Measurements from ENCODE around the gene NYAP2. TPM values are rescaled to one million over a fixed set of nuclear protein-coding genes. Genes with fewer than 3 reads are reported as not detected.
A peak's percentile ranks its signal among the peaks of the same experiment; 100 is the strongest.

NYAP2 gene
- total and polyA plus RNA-seq, 5 experiments from 2014 or later, result 0.05 TPM; not detected in 4

DNA sequence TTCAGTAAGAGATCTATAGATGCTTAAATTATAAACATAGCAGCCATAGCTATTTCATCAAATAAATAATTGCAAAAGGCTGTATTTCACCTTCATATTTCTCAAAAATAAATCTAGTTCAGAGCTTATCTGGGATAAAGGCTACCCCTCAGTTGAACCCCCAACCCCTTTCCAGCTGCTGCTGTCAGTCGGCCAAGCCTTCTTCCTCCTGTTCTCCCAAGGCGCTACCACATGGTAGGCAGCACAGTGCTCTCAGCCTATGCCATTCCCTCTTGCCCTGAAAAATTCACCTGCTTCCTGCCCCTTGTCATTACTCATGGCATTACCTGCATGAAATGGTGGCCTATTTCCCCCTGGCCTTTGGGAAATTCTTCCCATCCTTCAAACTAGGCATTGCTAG is 136.5 kb downstream of the NYAP2 start:
- no peak for DNase-seq
- Mint-ChIP-seq H3K27ac (no peak overlapping the region), H3K4me1 (no peaks in the 10 kb centered on the region), H3K4me3 (no peak overlapping the region), H3K36me3 (no peaks in the 10 kb centered on the region), H3K27me3 (peaks cover 0 to 7% (median under 1%) of the 10 kb centered on the region in 5 donors), H3K9me3 (peaks cover 0 to 4% (median 2%) of the 10 kb centered on the region in 9 donors)
- POLR2A ChIA-PET, result no interaction called here
- no peak for ATAC-seq

DNA sequence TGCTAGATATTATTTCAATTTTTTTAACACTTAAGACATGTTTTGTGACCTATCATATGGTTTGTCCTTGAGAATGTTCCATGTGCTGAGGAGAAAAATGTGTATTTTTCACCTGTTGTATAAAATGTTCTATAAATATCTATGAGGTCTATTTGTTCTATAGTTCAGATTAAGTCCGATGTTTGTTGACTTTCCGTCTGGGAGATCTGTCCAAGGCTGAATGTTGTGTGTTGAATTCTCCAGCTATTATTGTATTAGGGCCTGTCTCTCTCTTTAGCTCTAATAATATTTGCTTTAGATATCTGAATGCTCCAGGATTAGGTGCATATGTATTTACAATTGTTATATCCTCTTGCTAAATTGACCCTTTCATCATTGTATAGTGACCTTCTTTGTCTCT is 144.1 kb downstream of the NYAP2 start:
- H3K36me3 Mint-ChIP-seq, result no peaks in the 10 kb centered on the region
- POLR2A ChIA-PET, result no interaction called here
- DNase-seq (no peak), ATAC-seq (no peak)
- H3K9me3 Mint-ChIP-seq, result peaks cover 0 to 6% (median 2%) of the 10 kb centered on the region in 9 donors
- peaks cover 7 to 27% (median 8%) of the 10 kb centered on the region in 5 donors for H3K27me3 Mint-ChIP-seq
- no peak overlapping the region for H3K27ac Mint-ChIP-seq
- H3K4me1 Mint-ChIP-seq, result no peaks in the 10 kb centered on the region
- no peak overlapping the region for H3K4me3 Mint-ChIP-seq

DNA sequence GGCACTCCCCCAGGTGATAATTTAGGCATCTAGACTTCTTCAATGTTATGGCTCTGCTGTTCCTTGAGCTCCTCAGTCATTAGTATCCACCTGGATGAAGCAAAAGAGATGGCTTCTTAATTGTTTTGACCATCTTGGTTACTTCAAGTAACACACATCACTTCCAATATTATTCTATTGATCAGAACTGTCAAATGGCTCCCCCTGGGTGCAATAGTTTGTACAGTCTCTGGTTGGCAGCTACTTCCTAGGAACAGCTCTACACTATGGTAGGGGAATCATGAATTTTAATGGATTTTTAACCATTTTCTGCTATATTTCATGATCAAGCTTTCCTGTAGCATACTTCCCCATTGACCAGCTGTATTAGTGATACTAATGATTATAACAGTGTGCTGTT is 157.0 kb downstream of the NYAP2 start:
- no peaks in the 10 kb centered on the region for H3K9me3 Mint-ChIP-seq
- H3K27me3 Mint-ChIP-seq, result peaks cover 9 to 29% (median 16%) of the 10 kb centered on the region in 5 donors
- no peak overlapping the region for H3K4me3 Mint-ChIP-seq
- no peak overlapping the region for H3K27ac Mint-ChIP-seq
- POLR2A ChIA-PET, result no interaction called here
- ATAC-seq (no peak), DNase-seq (no peak)
- H3K36me3 Mint-ChIP-seq, result no peaks in the 10 kb centered on the region
- H3K4me1 Mint-ChIP-seq, result peaks cover 0 to 1% (median 0%) of the 10 kb centered on the region in 4 donors

DNA sequence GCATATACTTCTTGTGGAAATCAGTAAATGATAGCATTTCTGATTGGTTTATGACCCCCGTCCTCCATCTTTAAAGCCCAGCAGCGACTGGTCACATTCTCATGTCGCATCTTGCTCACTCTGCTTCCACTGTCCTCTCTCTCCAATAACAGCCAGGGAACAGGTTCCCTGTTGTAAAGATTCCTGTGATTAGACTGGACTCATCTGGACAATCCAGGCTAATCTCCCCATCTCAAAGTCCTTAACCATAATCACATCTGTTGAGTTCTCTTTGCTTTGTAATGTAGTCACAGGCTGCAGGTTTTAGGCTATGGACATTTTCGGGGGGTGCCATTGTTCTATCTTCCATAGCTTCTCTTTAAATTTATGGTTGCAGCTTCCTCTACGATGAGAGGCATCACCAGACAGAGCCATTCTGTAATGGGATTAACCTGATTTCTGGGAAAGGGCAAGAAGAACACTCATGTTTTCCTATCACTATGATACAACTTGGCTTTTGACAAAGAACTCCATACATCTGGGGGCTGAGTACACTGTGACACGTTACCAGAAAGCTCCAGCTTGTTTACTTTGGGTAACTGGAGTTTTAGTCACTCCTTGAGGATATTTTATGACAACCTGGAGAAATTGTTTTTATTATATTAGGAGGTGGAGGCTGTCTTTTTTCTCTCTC is 159.0 kb downstream of the NYAP2 start:
- Mint-ChIP-seq H3K27me3 (peaks cover 18 to 44% (median 22%) of the 10 kb centered on the region in 5 donors), H3K9me3 (no peaks in the 10 kb centered on the region), H3K27ac (no peak overlapping the region), H3K4me1 (peaks cover 0 to 1% (median 0%) of the 10 kb centered on the region in 4 donors), H3K4me3 (no peak overlapping the region), H3K36me3 (no peaks in the 10 kb centered on the region)
- POLR2A ChIA-PET, result no interaction called here
- ATAC-seq (no peak), DNase-seq (no peak)

DNA sequence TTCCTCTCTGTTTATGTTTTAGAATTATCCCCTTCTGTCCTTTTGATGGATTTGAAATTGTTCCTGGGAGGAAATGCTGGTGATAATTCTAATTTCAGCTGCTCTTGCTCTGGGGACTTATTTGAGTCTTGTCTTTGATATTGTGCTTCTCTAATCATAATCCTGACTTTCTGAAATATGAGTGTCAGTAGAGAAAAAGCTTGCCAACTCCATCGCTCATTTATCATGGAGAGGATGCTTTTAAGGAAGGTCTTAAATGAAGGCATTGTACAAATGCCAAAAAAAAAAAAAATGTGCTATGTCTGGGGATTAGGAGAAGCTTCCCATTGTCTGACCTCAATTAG is 159.5 kb downstream of the NYAP2 start:
- H3K4me3 Mint-ChIP-seq, result no peak overlapping the region
- POLR2A ChIA-PET, result no interaction called here
- H3K9me3 Mint-ChIP-seq, result no peaks in the 10 kb centered on the region
- H3K36me3 Mint-ChIP-seq, result no peaks in the 10 kb centered on the region
- peaks cover 0 to 1% (median 0%) of the 10 kb centered on the region in 4 donors for H3K4me1 Mint-ChIP-seq
- no peak overlapping the region for H3K27ac Mint-ChIP-seq
- DNase-seq, result no peak
- H3K27me3 Mint-ChIP-seq, result peaks cover 18 to 44% (median 22%) of the 10 kb centered on the region in 5 donors
- ATAC-seq, result no peak

DNA sequence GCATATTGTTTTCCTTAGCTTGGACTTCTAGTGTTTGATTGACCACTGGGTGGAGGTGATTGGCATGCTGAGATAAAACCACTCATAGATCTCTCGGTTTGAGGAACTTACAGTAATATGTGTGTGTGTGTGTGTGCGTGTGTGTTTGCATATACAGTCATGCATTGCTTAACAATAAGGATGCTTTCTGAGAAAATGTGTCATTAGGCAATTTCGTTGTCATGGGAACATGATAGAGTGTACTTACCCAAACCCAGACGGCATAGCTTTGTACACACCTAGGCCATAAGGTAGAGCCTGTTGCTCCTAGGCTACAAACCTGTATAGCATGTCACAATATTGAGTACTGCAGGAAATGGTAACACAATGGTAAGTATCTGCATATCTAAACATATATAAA is 167.3 kb downstream of the NYAP2 start:
- peaks cover 0 to 3% (median 2%) of the 10 kb centered on the region in 3 donors for H3K36me3 Mint-ChIP-seq
- no peak overlapping the region for H3K27ac Mint-ChIP-seq
- no peak for DNase-seq
- POLR2A ChIA-PET, result no interaction called here
- no peak overlapping the region for H3K4me3 Mint-ChIP-seq
- H3K27me3 Mint-ChIP-seq, result peaks cover 5 to 27% (median 16%) of the 10 kb centered on the region in 5 donors
- no peaks in the 10 kb centered on the region for H3K4me1 Mint-ChIP-seq
- H3K9me3 Mint-ChIP-seq, result peaks cover 0 to 9% (median 3%) of the 10 kb centered on the region in 9 donors
- ATAC-seq, result no peak

DNA sequence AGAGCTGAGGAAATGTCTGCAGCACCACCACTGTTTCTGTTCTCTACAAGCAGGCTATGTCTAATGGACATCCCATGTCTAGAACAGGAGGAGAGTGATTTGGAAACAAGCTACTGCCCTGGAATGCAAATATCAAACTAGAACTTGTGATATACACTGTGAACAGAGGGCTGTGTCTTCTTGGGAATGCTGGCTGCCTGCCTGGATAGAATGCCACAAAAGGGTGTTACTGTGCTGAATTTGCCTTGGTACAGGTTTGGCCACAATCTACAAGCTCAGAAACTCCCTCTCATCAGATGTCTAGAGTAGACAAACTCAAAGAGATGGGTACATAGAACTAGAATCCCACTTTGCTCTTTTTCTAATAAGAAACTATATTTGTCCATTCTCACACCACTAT is 170.5 kb downstream of the NYAP2 start:
- H3K4me1 Mint-ChIP-seq, result no peaks in the 10 kb centered on the region
- H3K27me3 Mint-ChIP-seq, result peaks cover 5 to 28% (median 17%) of the 10 kb centered on the region in 5 donors
- DNase-seq (no peak), ATAC-seq (no peak)
- no peak overlapping the region for H3K4me3 Mint-ChIP-seq
- H3K9me3 Mint-ChIP-seq, result peaks cover 0 to 12% (median 9%) of the 10 kb centered on the region in 9 donors
- no peak overlapping the region for H3K27ac Mint-ChIP-seq
- POLR2A ChIA-PET, result no interaction called here
- H3K36me3 Mint-ChIP-seq, result peaks cover 0 to 6% (median 2%) of the 10 kb centered on the region in 3 donors

DNA sequence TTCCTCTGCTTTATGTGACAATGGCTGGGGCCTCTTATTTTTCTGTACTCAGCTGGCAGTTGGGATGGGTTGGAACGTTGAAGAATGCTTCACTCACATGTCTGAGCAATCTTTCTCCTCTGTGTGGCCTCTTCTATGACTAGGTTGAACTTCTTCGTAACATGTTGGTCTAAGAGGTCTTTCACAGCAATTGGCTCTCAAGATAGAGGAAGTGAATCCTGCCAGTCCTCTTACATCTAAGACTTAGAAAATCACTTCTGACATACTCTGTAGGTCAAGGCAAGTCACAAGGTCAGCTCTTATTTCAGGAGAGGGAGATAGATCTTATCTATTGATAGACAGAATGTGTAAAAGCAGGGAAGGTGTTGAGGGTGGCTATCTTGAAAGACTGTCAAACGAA is 174.1 kb downstream of the NYAP2 start:
- ATAC-seq (no peak), DNase-seq (no peak)
- peaks cover 0 to 2% (median 0%) of the 10 kb centered on the region in 4 donors for H3K4me1 Mint-ChIP-seq
- H3K27me3 Mint-ChIP-seq, result peaks cover 14 to 37% (median 21%) of the 10 kb centered on the region in 5 donors
- H3K27ac Mint-ChIP-seq, result peak overlapping the region in 1 of 10 donors; percentile 70
- POLR2A ChIA-PET, result no interaction called here
- peaks cover 0 to 11% (median 9%) of the 10 kb centered on the region in 9 donors for H3K9me3 Mint-ChIP-seq
- H3K36me3 Mint-ChIP-seq, result peaks cover 0 to 6% (median 2%) of the 10 kb centered on the region in 3 donors
- no peak overlapping the region for H3K4me3 Mint-ChIP-seq

DNA sequence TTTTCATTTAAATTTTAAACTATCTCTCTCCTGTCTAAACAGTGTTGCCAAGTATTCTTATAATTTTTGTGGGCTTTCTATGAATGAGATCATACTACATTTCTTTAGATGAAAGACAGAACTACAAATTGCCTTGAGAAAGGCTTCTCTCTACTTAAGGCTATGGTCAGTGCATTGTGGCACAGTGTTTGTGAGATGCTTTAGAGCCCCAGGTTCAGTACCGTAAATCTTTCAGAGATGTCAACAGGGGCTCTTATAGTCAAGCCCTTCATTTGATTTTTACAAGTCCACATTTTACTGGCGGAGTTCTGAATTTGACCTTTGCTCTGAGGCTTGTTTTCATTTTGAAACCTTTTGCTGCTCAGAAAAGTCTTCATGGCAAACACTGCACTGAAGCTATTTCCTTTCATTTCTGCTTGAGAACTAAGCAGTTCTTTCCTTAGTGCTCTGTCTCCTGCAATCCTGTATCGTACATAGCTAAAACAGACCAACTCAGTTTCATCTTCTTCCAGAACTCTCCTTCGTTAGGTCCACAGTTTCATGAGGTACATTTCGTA is 175.2 kb downstream of the NYAP2 start:
- H3K4me3 Mint-ChIP-seq, result no peak overlapping the region
- POLR2A ChIA-PET, result no interaction called here
- H3K4me1 Mint-ChIP-seq, result peaks cover 0 to 2% (median 0%) of the 10 kb centered on the region in 4 donors
- ATAC-seq (no peak), DNase-seq (no peak)
- H3K27ac Mint-ChIP-seq, result no peak overlapping the region
- H3K9me3 Mint-ChIP-seq, result peaks cover 0 to 11% (median 5%) of the 10 kb centered on the region in 9 donors
- peaks cover 17 to 45% (median 20%) of the 10 kb centered on the region in 5 donors for H3K27me3 Mint-ChIP-seq
- H3K36me3 Mint-ChIP-seq, result peaks cover 0 to 6% (median 2%) of the 10 kb centered on the region in 3 donors

DNA sequence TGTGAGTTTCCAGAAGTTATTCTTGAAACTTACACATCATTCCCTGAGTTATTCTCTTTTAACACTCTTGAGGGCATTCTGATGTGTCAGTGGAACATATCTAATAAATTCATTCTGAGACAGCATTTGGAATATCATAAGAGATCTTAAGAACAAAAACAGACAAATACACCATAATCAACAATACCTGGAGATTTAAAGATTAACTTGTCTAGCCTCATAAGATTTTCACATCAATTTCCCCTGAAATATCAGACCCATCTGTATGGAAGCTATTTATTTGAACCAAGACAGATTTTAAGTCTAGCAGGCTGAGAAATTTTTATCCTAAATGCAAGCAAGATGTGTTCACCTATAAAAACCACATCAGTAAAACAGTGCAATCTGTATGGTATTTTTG is 181.6 kb downstream of the NYAP2 start:
- no peak overlapping the region for H3K4me3 Mint-ChIP-seq
- no peak for ATAC-seq
- H3K9me3 Mint-ChIP-seq, result no peaks in the 10 kb centered on the region
- no peaks in the 10 kb centered on the region for H3K36me3 Mint-ChIP-seq
- no peak overlapping the region for H3K27ac Mint-ChIP-seq
- H3K27me3 Mint-ChIP-seq, result peaks cover 8 to 31% (median 13%) of the 10 kb centered on the region in 5 donors
- POLR2A ChIA-PET, result no interaction called here
- DNase-seq, result no peak
- no peaks in the 10 kb centered on the region for H3K4me1 Mint-ChIP-seq

DNA sequence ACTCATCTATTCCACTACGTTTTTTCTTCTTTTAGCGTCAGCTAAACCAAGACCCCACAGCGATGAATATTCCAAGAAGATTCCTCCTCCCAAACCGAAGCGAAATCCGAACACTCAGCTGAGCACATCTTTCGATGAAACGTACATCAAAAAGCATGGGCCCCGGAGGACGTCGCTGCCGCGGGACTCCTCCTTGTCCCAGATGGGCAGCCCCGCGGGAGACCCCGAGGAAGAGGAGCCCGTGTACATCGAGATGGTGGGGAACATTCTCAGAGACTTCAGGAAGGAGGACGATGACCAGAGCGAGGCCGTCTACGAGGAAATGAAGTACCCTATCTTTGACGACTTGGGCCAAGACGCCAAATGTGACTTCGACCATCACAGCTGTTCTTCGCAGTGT is 182.4 kb downstream of the NYAP2 start:
- no peak overlapping the region for H3K4me3 Mint-ChIP-seq
- DNase-seq, result no peak
- ATAC-seq, result no peak
- no peaks in the 10 kb centered on the region for H3K9me3 Mint-ChIP-seq
- H3K4me1 Mint-ChIP-seq, result no peaks in the 10 kb centered on the region
- no peaks in the 10 kb centered on the region for H3K36me3 Mint-ChIP-seq
- POLR2A ChIA-PET, result no interaction called here
- H3K27me3 Mint-ChIP-seq, result peaks cover 8 to 31% (median 12%) of the 10 kb centered on the region in 5 donors
- no peak overlapping the region for H3K27ac Mint-ChIP-seq

DNA sequence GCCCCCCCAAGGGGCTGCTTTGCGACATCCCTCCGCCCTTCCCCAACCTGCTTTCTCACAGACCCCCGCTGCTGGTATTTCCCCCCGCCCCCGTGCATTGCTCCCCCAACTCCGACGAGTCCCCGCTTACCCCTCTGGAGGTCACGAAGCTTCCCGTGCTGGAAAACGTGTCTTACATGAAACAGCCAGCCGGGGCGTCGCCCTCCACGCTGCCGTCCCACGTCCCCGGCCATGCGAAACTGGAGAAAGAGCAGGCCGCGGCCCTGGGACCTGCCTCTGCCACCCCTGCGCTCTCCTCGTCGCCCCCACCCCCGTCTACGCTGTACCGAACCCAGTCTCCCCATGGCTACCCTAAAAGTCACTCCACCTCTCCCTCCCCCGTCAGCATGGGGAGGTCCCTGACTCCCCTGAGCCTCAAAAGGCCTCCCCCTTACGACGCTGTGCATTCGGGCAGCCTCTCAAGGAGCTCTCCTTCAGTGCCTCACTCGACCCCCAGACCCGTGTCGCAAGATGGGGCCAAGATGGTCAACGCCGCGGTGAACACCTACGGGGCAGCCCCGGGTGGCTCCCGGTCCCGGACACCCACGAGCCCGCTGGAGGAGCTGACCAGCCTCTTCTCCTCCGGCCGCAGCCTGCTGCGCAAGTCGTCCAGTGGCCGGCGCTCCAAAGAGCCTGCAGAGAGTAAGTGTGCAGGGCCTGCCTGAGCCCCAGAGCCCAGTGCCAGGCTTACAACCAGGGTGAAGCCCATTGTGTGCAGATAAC is 183.0 kb downstream of the NYAP2 start:
- Mint-ChIP-seq H3K4me3 (no peak overlapping the region), H3K27ac (no peak overlapping the region), H3K27me3 (peaks cover 8 to 31% (median 13%) of the 10 kb centered on the region in 5 donors), H3K36me3 (no peaks in the 10 kb centered on the region), H3K4me1 (no peaks in the 10 kb centered on the region), H3K9me3 (no peaks in the 10 kb centered on the region)
- ATAC-seq (no peak), DNase-seq (no peak)
- POLR2A ChIA-PET, result no interaction called here

DNA sequence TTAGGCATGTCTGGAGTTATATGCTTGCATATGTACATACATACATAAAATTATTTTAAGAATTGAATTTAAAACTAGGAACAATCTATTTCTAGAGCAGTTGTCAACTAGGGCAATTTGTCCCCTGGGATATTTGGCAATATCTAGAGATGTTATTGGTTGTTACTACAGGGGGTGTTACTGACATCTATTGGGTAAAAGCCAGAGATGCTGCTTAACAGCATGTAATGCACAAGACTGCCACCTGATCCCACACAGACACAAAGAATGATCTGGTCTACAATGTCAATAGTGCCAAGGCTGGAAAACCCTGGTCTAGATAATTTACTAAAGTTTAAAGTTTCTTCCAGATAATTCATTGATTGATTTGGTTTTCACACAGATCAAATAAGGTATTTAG is 185.3 kb downstream of the NYAP2 start:
- no peak overlapping the region for H3K4me3 Mint-ChIP-seq
- POLR2A ChIA-PET, result no interaction called here
- no peaks in the 10 kb centered on the region for H3K36me3 Mint-ChIP-seq
- H3K9me3 Mint-ChIP-seq, result no peaks in the 10 kb centered on the region
- ATAC-seq, result no peak
- H3K27me3 Mint-ChIP-seq, result peaks cover 1 to 10% (median 3%) of the 10 kb centered on the region in 5 donors
- DNase-seq, result no peak
- no peak overlapping the region for H3K27ac Mint-ChIP-seq
- H3K4me1 Mint-ChIP-seq, result no peaks in the 10 kb centered on the region
